HG02623 (cell line): ENCODE data around the gene OXCT2.
"Not testable (repeated sequence)": the region's sequence is repeated elsewhere in the genome, so short reads cannot be mapped to it uniquely, and the experiment has no call there.

ENCODE experiments used
- ATAC-seq: cut with Tn5 transposase; IDR thresholded peaks from one replicate; pipeline ENCODE4 v1.9.1; 2021; ENCODE audit warnings: moderate library complexity; ENCODE audit not compliant: unreplicated experiment

The OXCT2 gene

DNA sequence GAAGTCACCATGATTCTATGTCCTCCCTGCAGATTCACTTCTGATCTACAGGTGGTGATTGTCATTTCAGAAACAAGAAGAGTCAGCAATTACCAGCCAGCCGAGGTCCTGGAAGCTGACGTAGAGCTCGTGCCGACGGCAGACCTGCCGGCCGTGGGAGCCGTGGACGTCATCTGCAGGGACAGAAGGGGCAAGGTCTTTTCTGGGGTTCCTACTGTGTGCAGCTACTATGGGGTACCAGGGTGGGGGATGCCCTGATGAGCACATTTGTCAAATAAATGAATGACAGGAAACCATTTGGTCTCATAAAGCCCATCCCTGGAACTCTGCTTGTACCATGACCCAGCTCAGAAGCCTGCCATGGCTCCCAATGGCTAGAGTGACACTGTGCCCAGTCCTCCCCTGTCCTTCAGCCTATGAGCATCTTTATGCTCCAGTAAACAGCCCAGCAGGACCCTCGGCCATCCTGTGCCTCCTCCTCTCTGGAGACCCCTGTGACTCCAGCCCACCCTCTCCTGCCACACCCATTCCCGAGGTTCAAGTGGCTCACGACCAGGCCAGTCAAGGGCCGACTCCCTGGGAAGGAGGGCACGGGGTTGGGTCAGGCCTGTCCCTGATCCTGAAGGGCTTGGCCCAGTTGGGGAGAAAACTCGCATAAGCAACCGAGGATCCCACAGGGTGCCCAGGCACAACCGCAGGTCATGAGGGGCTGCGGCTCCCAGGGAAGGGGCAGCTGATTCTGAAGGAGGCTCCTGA is 7.4 kb downstream of the OXCT2 start:
- ATAC-seq, result not testable (repeated sequence)

DNA sequence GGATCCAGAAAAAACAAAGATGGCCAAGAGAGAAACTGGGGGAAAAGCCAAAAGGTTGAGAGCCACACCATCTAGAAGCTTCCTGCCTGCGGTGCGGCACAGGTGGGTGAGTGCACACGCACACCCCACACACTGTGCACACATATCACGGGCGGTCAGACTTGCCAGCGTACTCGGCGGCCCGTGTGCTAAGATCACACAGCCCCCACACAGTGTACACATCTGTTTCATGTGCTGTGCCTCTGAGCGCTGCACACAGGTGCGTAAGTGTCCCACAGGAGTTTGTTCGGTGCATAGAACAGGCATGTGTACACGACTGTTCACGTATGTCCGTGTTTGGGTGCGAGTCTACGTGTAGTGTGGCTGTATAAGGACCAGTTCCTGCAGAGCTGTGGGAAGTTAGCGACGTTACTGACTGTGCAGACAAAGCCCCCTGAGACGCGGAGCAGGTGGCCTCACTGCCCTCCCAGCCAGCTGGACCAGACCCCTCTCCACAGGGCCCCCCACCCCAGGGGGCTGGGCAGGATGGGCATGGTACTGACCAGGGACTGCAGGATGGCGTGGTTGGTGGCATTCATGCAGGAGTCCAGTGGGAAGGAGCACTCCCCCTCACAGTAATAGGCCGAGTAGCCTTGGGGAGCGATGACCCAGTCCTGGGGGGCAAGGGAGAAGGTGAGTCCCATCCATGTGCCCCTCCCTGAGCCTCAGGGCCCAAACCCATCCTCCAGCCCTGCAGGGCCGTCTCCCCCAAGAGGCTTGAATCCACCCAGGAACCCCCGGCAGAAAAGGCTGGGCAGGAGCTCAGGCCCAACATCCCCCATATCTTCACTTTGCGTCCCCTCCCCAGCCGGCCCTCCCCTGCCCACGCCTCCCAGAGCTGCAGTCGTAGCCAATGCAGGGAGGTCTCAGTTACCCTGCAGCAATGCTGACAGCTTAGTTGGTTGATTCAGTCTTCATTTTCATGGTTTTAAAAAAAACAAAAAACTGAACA is 8.3 kb downstream of the OXCT2 start:
- no peak for ATAC-seq

DNA sequence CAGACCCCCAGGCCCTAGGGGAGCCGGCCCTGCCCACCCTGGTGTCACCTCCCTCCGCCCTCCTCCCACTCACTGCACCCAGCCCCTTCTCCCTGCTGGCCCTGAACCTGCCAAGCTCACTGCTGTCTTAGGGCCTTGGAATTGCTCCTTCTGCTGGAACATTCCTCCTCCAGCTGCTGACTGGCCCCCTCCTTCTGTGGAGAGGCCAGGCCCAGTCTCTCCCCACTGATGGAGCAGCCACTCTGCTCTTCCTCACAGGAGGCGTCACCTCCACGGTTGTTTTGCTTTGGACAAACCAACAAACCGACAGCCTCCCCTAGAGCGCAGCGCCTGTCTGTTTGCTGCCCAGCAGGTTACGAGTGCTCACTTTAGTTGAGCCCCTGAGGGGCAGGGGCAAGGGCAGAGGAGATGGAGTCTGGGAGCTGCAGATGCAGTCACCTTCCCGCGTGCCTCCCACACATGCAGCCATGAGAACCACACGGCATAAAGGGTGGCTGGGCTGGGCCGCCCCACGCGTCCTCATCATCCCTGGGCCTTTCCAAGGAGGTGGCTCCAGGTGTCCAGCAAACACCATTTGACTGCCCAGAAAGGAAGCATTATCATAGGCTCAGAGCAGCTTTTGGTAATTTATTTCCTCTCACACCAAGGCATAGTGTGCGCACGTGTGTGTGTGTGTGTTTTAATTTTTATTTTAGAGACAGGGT is 9.4 kb downstream of the OXCT2 start:
- no peak for ATAC-seq

DNA sequence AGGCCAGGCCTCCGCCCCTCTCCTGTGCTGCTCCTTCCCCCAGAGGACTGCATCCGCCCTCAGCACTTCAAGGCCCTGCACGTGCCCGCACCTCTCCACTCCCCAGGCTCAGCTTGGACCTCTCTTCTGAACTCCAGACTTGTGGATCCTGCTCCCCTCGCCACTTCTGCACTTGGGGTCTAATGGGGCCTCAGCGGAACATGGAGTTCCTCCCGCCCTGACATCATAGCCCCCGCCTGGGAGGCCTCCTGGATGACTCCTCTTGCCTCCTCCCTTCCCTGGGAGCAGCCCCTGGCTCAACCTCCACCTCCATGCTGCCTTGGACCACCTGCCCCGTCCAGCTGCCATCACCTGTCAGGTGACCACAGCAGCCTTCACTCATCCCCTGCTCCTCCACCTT is 10.1 kb downstream of the OXCT2 start:
- ATAC-seq, result no peak

DNA sequence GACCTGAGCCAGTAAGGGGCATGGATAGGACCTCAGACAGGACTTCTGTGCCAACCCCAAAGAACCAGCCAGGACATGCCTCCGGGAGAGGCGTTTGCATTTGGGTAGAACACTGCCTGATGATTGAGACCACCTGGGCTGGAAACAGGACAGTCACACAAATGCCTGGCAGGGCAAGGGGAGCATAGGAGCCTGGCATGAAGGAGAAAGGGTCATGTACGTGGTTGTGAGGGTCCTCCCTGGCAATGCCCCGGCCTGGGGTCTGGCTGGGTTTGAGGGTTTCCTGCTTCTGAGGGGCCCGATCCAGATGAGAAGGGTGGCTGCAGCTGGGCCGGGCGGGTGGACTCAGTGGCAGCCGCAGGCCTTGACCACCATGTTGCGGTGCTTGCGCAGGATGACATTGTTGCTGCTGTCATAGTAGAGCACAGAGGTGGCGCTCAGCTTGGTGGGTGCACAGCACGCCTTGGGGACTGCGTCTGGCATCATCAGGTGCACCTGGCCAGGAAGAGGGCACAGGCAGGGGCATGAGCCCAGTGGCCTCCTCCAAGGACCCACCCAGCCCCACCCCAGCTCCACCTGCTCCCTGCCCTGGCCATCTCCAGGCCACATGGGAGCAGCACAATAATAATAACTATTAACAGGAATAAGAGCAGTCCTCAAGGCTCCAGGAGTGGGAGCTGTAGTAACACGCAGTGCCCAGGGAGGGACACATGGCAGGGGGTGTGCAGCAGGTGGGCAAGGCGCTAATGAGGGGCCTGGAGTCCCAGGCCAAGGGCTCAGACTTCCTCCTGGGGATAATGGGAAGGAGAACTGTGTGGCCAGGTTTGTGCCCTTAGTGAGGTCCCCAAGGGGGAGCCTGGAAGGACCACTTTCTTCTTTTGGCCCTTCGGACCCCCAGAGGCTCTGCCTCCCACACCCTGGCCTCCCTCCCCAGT is 10.8 kb downstream of the OXCT2 start:
- no peak for ATAC-seq

DNA sequence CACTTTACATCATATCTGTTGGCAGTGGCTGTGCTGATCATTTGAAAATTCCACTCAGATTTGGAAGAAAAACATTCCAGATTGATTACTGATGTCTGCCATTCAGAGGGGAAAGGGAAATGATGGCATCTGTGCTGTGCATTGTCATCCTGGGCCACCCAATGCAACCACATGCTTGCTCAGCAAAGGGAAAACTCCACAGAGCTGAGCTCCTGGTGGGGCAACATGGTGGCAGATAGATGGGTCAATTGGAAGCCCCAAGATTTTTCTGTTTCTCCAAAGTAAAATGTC is 11.8 kb downstream of the OXCT2 start:
- ATAC-seq, result no peak

DNA sequence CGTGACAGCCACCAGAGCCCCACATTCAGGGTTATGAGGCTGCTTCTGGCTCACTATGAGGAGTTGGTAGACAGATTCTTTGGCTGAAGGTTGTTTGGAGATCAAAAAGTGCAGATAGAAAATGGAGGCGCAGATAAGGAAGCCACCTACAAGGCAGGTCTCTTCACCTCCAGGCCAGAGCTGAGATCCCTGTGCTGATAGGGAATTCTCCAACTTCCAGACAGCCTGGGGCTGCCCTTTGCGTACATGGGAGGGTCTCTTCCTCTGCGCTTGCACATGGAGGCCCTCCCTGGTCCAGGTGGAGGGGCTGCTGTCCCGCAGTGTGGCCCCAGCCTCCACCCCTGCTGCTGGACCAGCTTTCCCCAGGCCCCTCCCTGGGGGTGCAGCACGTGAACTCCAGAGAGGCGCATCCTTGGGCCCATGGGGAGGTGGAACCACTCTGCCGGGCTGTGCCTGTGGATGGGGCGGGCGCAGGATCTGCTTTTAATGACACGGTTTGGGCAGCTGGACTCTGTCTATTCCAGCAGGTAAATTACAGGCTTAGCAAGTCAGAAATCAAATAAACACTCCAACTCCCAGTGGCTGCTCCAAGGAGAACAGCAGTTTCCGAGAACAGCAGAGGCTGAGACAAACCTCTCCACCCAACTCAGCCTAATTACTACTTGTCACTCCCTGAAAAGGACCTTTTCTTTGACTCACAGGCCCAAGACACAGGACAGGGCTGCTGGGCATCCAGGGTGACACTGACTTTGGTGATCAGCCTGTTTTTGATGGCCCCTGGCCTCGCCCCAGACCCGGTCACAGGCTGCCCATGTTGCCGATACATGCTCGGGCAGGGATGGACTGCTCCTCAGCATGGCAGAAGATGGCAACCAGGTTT is 12.4 kb downstream of the OXCT2 start:
- no peak for ATAC-seq

DNA sequence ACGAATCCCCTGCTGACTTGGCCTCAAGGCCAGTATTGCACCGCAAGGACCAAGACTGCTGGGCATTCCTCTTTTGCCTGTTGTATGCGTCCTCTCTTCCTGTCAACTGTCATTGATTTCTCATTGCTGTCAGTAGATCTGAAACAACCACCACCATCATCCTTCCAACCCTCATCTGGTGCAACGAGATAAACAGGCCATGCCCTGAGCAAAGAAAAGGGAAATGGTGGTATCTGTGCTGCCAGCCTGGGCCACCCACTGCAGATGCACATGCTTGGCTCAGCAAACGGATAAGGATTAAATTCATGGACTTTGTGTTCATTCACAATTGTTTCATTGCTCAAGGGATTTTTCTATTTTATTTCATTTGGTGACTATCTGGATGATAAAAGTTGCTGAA is 13.6 kb downstream of the OXCT2 start:
- ATAC-seq, result no peak

DNA sequence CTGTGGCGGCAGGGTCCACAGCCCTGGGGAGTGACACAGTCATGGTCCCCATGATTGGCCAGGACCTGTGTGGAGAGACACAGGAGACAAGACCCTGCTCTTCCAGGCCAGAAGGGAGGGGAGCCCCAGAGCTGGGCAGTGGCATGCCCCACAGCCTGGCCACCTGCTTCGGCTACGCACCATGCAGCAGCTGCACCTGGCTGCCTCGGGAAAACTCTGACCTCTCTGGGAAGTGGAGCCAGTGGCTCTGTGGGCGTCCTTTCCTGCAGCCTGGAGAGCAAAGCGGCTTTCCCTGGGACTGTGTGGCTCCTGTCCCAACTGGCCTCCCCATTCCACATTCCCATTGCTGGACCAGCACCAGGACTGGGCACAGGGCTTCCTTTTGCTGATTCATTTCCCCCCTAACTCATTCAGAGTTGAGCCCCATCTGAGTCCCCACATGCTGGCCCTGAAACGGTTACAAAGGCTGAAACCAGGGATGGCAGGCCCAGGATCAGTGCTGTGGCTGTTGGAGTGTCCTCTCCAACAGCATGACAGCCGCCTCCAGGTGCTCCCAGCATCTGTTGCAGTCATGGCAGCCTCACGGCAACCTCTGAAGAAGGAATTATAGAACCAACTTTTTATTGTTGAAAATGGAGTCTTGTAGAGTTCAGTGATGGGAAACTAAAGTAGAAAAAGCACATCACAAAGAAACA is 15.0 kb downstream of the OXCT2 start:
- no peak for ATAC-seq

DNA sequence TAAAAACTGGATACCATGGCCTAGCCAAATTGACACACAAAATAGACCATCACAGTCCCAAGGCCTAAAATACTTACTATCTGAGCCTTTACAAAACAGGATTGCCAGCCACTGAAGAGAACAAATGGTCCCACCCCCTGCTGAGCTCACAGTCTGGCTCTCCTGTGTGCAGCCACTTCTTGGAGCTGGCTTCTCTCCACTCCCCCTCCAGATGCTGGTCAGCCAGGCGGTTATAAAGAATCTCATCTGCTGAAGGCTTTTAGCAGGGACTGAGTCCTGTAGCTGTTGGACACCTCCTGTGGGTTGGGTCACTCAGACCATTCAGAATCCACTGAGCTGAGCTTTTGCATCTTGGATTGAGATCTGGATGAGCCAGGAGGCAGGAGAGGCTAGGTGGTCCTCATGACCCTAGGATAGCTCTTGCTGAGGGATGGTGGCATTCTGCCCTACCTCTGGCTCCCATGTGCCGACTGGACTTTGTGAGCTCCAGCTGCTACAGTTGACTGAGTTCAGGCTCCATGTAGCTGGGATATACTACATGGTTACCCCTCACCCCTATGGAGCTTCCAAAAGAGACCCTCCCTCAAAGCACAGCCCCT is 16.1 kb downstream of the OXCT2 start:
- ATAC-seq, result no peak

DNA sequence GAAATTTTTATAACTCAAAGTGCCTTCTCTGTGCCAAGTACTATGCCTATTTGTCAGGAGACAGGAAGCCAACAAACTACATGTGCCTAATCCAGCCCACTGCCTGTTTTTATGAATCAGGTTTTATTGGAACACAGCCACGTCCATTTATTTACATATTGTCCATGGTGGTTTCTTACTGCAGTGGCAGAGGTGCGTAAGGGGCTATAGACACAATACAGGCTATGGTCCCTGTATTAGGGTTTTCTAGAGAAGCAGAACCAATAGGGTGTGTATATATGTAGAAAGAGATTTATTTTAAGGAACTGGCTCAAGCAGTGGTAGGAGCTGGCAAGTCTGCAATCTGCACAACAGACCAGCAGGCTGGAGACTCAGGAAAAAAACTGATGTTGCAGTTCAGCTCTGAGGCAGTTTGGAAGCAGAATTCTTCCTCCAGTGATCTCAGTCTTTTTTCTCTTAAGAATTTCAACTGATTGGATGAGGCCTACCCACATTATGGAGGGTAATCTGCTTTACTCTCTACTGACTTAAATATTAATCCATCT is 17.1 kb downstream of the OXCT2 start:
- no peak for ATAC-seq

DNA sequence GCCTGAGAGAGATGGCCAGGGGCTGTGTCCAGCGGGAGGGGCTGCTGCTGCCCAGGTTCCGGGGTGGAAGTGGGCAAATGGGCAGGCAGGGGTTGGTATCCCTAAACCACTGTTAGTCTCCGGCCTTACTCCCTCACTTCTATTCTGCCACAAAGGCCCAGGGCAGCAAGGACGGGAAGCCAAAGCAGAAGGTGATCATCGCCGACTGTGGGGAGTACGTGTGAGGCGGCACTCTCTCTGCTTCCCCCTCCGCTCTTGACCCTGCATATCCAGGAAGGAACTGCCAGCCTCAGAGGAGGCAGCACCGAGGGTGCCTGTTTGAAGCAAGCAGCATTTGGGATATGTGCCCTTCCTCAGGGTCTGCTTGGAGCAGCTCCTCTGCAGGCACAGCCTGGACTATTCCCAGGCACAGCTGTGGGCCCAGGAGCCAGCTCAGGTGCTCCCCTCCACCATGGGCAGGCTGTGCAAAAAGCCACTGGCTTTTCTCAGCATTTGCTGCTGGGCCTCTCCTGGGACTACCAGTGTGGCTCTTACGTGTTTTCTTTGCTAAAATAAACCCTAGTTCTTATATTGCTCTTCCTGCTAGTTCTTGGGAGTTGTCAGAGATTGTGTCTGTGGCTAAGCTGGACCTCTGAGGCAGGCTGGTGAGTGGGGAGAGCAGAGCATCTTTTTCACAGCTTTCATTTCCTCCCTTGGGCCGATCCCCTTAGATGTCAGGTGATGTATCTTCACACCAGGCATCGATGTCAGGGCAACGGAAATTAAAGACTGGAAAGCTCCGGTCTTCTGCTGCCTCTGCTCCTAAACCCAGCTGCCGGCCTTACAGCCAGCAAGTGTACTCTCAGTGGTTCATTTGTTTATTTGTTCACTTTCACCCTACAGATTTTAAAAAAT is 17.8 kb downstream of the OXCT2 start:
- no peak for ATAC-seq

DNA sequence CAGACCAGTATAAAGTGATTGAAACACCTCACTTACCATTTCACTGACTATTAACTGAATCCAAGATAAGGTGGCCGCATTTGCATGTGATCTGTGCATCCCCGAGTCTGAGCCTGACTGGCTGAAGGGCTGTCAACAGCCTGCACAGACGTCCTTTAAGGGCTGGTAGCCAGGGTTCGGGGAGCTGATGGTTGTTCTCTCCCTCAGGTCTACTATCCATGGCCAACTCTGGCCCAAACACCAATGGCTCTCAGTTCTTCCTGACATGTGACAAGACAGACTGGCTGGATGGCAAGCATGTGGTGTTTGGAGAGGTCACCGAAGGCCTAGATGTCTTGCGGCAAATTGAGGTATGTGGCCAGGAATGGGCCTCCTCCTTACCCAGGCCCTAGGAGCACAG is 18.4 kb downstream of the OXCT2 start:
- no peak for ATAC-seq

DNA sequence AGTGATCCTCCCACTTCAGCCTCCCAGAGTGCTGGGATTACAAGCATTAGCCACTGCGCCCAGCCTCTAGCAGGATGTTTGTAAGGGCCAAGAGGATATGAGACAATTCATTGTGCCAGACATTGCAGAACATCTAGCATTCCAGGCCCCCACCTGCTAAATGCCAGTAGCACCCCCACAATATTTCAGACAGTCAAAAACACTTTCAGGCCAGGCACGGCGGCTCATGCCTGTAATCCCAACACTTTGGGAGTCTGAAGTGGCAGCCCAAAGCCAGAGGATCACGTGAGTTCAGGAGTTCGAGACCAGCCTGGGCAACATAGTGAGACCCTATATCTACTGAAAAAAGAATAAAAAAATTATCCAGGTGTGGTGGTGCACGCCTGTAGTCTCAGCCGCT is 19.6 kb downstream of the OXCT2 start:
- no peak for ATAC-seq

DNA sequence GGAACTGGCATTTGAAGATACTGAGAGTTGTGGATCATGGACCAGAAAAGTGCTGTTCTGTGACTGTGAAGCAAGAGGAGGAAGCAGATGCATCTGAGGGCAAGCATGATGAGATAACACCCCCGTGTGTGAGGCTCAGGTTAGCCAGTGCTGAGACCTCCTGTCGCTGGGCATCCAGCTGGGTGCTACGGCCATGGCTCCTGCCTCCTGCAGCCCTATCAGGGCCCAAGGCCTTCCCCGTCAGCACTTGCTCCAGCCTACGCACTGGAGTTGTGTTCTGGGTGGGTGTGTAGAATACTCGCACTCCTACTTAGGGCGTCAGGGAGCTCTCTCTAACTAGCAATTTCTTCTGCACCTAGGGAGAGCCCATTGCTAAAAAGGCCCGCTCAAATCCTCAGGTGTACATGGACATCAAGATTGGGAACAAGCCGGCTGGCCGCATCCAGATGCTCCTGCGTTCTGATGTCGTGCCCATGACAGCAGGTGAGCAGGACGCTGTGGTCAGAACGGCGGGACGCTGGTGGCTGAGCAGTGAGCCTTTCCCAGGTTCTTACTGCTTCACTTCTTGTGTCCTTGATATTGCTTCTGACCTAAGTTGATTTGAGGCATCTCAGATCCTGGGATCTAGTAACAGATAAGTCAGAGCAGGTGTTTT is 26.0 kb downstream of the OXCT2 start:
- ATAC-seq, result no peak

DNA sequence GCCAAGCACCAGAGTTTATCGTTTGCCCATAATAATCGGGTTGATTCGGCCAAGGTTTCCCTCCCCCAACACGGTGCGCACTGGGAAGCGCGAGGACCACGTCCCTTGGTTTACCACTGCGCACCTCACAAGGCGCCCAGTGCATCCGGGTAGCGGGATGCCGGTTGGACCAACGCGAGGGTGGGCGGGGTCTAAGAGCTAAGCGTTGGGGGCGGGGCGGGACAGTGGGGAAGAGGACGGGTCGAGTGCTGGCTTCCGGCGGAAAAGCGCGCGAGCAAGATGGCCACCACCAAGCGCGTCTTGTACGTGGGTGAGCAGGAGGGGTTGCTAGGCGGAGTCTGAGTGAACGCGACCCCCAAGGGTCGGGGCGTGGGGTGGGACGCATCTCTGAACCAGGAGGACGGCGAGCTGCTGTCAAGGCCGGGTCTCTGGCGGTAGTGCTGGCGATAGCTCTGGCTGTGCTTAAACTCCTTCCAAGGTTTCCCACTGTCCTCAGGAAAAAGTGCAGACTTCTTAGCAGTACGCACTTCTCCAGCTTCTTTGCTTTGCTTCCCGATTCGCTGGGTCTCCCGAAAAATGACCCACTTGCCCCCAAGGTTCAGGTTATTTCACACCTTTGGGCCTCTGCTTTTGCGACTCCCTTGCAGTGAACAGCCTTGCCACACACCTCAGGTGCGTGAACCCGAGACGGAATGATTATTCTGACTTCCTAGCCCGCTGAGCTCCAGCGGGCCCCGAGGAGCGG is 32.4 kb downstream of the OXCT2 start, which contains the start of gene PPIE:
Gene PPIE (plus strand): TSS at position 261 of the 745 bp plus-strand sequence. CDS start 19 bp downstream, at position 280.
- ATAC-seq, result peak; percentile 75
